ENCODE data around the gene CDK5RAP2.
"Not testable (repeated sequence)": the region's sequence is repeated elsewhere in the genome, so short reads cannot be mapped to it uniquely, and the experiment has no call there.

The CDK5RAP2 gene

GRCh38 chr9:120505186-120505585, 74.8 kb downstream of the CDK5RAP2 start:
- no peak for DNase-seq

GRCh38 chr9:120500733-120501132, 79.2 kb downstream of the CDK5RAP2 start:
- no peak for DNase-seq

GRCh38 chr9:120497865-120498264, 82.1 kb downstream of the CDK5RAP2 start:
- not testable (repeated sequence) for DNase-seq

- DNase-seq: not testable (repeated sequence)
Measured at GRCh38 chr9:120496438-120496837, 83.5 kb downstream of the CDK5RAP2 start.

- no peak for DNase-seq
Measured at GRCh38 chr9:120490888-120491595, 88.9 kb downstream of the CDK5RAP2 start.

GRCh38 chr9:120486835-120487234, 93.1 kb downstream of the CDK5RAP2 start:
- DNase-seq: no peak

GRCh38 chr9:120486347-120486746, 93.6 kb downstream of the CDK5RAP2 start:
- DNase-seq: no peak

GRCh38 chr9:120485788-120486187, 94.2 kb downstream of the CDK5RAP2 start:
- no peak for DNase-seq

GRCh38 chr9:120484162-120484561, 95.8 kb downstream of the CDK5RAP2 start:
- no peak for DNase-seq

- no peak for DNase-seq
Measured at GRCh38 chr9:120482424-120483186, 97.4 kb downstream of the CDK5RAP2 start.

GRCh38 chr9:120481846-120482245, 98.1 kb downstream of the CDK5RAP2 start:
- no peak for DNase-seq

GRCh38 chr9:120481248-120481647, 98.7 kb downstream of the CDK5RAP2 start:
- peak; percentile 30 for DNase-seq

- DNase-seq: peak; percentile 29
Measured at GRCh38 chr9:120480707-120481106, 99.3 kb downstream of the CDK5RAP2 start.

- DNase-seq: peak; percentile 50
Measured at GRCh38 chr9:120478208-120478607, 101.8 kb downstream of the CDK5RAP2 start.

GRCh38 chr9:120477534-120478001, 102.4 kb downstream of the CDK5RAP2 start:
- DNase-seq: peak; percentile 83

- DNase-seq: no peak
Measured at GRCh38 chr9:120475341-120475740, 104.6 kb downstream of the CDK5RAP2 start.

- DNase-seq: no peak
Measured at GRCh38 chr9:120474591-120475243, 105.2 kb downstream of the CDK5RAP2 start.

- no peak for DNase-seq
Measured at GRCh38 chr9:120473608-120474007, 106.4 kb downstream of the CDK5RAP2 start.

- DNase-seq: no peak
Measured at GRCh38 chr9:120465685-120466407, 114.1 kb downstream of the CDK5RAP2 start.

GRCh38 chr9:120464887-120465421, 115.0 kb downstream of the CDK5RAP2 start:
- no peak for DNase-seq

- DNase-seq: no peak
Measured at GRCh38 chr9:120464176-120464886, 115.6 kb downstream of the CDK5RAP2 start.

GRCh38 chr9:120463765-120464164, 116.2 kb downstream of the CDK5RAP2 start:
- DNase-seq: no peak
